ENCODE measurements around the gene RIGI.

- no peak for TF ChIP-seq EZH2phosphoT487 (IDR thresholded peaks at IDR 0.05; ENCODE audit: low read depth, severe bottlenecking, unreplicated experiment)
- TF ChIP-seq CTCF (IDR thresholded peaks at IDR 0.05; ENCODE audit: poor library complexity), result no peak
- no peak for TF ChIP-seq EZH2 (IDR thresholded peaks at IDR 0.05; ENCODE audit: borderline replicate concordance)
Measured at GRCh38 chr9:32570262-32570661, 44.3 kb upstream of the RIGI start.

All from hepatocyte (in vitro differentiated cells).